IPS DF 6.9 (cell line): ENCODE data around the gene CSTA.
"Not testable (repeated sequence)": the region's sequence is repeated elsewhere in the genome, so short reads cannot be mapped to it uniquely, and the experiment has no call there.

ENCODE experiments used
- DNase-seq: peaks from one replicate; pipeline ENCODE4 v3.0.0-alpha.2; 2013; ENCODE audit warnings: low read depth, low spot score
- H3K27ac ChIP-seq: one replicate; pipeline ENCODE4 v1.5.1; 2013; ENCODE audit warnings: low read length, control low read depth
- H3K27me3 ChIP-seq: 2 replicates; pipeline ENCODE4 v1.6.1; 2013; ENCODE audit warnings: mild to moderate bottlenecking, low read length; ENCODE audit not compliant: control insufficient read depth, insufficient read depth
- H3K36me3 ChIP-seq: 2 replicates; pipeline ENCODE4 v1.6.1; 2013; ENCODE audit warnings: low read length; ENCODE audit not compliant: control insufficient read depth, insufficient read depth
- H3K4me1 ChIP-seq: 2 replicates; pipeline ENCODE4 v1.6.1; 2013; ENCODE audit warnings: low read length; ENCODE audit not compliant: control insufficient read depth, insufficient read depth
- H3K4me3 ChIP-seq: 2 replicates; pipeline ENCODE4 v1.5.1; 2013; ENCODE audit warnings: mild to moderate bottlenecking, low read length
- H3K9me3 ChIP-seq: 2 replicates; pipeline ENCODE4 v1.6.1; 2013; ENCODE audit warnings: low read length, inconsistent platforms; ENCODE audit not compliant: control insufficient read depth, insufficient read depth
- WGBS: extraction: QIAGEN DNeasy Blood & Tissue Kit; methylation state at CpG from one replicate; pipeline ENCODE4 v1.1.7; 2013; ENCODE audit warnings: mixed read lengths, missing lambda C conversion rate; ENCODE audit not compliant: insufficient read length, insufficient coverage; 5-methylcytosine and 5-hydroxymethylcytosine counted together

The CSTA gene

DNA sequence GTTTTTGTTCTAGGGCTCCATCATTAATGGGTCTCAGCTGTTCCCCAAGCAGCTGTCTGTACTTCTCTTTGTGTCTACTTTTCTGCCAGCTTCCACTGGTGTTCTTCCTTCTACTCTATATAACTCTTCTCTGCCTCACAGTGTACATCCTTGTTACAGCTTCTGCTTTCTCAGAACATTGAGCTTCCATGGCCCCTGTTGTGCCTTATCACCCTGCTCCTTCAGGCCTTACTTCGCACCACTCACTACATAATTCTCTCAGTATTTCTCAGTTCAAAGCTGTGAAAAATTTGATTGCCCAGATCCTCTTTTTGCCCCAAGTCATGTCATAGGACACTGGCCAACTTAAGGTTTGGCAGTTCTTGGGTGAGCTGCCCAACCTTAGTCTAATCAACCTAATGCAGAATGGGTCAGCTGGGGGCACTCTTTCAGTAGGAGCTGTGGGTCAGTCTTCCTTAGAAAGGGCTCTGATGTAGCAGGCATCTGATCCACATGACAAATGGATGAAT is 28.9 kb downstream of the CSTA start:
- Histone ChIP-seq H3K27ac (no peak overlapping the region), H3K4me3 (no peak overlapping the region), H3K4me1 (no peaks in the 10 kb centered on the region), H3K36me3 (no peaks in the 10 kb centered on the region), H3K27me3 (no peaks in the 10 kb centered on the region), H3K9me3 (no peaks in the 10 kb centered on the region)
- no CpG with 5 or more reads among the region's 1 CpG for WGBS
- no peak for DNase-seq

DNA sequence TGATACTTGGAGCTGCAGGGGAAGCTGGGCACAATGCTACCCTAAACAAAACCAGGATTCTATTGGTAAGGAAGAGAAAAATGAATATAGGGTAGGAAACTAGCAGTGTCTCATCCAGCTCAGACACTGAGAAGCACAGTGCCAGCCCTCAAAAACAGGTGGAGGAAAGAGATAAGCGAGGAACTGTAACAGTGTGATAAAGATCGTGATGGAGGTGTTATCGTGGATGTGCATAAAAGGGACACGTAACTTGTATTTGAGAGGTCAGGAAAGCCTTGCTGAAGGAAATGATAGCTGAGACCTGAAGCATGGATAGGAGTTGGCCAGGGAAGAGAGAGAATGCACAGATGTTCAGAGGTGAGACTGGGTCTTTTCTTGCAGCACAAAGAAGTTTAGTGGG is 30.6 kb downstream of the CSTA start:
- no peaks in the 10 kb centered on the region for H3K27me3 ChIP-seq
- DNase-seq, result no peak
- H3K4me3 ChIP-seq, result no peak overlapping the region
- no peaks in the 10 kb centered on the region for H3K36me3 ChIP-seq
- no peaks in the 10 kb centered on the region for H3K4me1 ChIP-seq
- H3K9me3 ChIP-seq, result no peaks in the 10 kb centered on the region
- no peak overlapping the region for H3K27ac ChIP-seq
- 100% methylated on average over 4 of the region's 4 CpGs for WGBS

DNA sequence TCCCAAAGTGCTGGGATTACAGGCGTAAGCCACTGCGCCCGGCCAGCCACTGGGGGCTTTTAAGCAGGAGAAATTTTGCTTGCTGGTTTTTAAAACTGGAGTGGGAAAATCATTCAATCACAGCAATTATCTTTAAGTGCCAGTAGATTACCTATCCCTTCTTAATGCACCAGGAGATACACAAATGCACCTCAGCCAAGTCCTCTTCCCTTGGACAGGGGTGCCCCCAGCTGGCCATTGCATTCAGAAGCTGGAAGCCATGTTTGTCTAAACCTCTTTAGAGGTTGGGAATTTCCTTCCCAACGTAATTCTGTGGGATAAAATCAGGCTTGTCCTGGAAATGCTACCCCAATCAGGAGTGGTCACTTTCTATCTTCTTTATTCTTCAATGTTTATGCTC is 31.4 kb downstream of the CSTA start:
- Histone ChIP-seq H3K36me3 (no peaks in the 10 kb centered on the region), H3K27ac (no peak overlapping the region), H3K9me3 (no peaks in the 10 kb centered on the region), H3K4me1 (no peaks in the 10 kb centered on the region), H3K4me3 (no peak overlapping the region), H3K27me3 (no peaks in the 10 kb centered on the region)
- WGBS, result no CpG with 5 or more reads among the region's 4 CpGs
- peak; percentile 1 for DNase-seq

DNA sequence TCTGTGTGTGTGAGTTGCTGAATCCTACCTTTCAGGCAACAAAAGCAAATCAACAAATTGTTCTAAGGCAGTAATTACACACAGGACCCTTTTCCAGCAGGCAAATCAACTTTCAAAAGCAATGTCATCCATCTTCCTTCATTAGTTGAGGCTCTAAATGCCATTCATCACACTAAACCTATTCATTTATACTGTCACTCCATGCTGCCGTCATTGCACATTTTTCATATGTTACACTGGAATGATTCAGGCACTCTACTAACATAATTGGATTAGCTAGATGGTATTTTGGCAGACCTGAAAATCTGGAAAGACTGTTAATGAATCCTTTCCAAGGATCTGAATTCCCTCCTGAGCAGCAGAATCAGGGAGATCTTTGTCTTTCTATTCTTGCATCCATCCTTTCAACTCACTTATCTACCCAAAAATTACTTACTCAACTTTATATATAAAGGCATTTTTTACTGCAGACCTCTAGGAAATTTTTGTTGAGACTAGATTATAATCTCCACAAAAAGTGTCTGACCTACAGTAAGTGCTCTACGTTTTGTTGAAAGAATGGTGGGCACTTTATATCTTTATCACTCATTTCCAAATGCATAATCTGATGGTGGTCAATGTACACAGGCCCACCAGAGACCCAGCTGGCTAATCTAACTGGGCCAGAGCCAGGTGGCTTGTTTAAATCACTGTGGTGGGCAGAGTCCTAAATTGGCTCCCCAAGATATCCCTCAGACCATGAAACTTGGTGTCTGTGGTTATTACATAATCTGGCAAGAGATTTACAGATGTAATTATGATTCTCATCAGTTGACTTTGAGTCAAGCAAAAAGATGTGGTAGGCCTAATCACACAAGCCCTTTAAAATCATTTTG is 33.0 kb downstream of the CSTA start:
- H3K36me3 ChIP-seq, result no peaks in the 10 kb centered on the region
- DNase-seq, result no peak
- no CpG with 5 or more reads among the region's 2 CpGs for WGBS

DNA sequence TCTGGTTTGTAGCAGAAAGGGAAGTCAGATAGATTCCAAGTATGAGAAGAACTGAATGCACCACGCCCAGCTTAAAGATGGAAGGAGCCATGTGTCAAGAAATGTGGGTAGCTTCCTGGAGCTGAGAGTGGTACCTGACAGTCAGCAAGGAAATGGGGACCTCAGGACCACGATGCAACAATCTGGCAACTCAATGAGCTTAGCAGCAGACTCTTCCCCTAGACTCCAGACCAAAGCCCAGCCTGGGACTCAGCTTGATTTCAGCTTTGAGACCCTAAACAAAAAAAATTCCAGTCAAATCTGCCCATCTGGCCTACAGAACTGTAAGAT is 33.6 kb downstream of the CSTA start:
- H3K4me3 ChIP-seq, result no peak overlapping the region
- H3K4me1 ChIP-seq, result no peaks in the 10 kb centered on the region
- no peak for DNase-seq
- H3K9me3 ChIP-seq, result no peaks in the 10 kb centered on the region
- no CpG with 5 or more reads among the region's 2 CpGs for WGBS
- H3K36me3 ChIP-seq, result no peaks in the 10 kb centered on the region
- no peak overlapping the region for H3K27ac ChIP-seq
- no peaks in the 10 kb centered on the region for H3K27me3 ChIP-seq

More for the DNA sequence above, 33.0 kb downstream of the CSTA start:
- Histone ChIP-seq H3K9me3 (no peaks in the 10 kb centered on the region), H3K4me3 (no peak overlapping the region), H3K27me3 (no peaks in the 10 kb centered on the region), H3K27ac (no peak overlapping the region), H3K4me1 (no peaks in the 10 kb centered on the region)

DNA sequence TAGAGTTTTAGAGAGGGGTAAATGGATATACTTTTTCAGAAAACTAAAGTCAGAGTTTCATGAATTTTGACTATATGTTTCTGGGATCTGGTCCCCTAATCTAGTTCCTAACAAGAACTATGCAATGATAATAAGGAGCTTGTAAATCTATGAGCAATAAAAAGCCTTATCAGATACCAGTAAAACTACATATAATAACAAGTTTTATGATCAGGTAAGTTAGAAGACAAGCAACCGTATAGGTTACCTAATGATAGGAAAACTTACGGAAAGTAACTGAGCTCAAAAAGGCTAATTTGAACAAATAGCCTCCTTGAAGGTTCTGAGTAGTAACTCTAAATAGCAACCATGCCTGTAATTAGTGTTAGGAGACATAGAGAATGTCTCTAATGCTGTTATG is 37.0 kb downstream of the CSTA start:
- peaks cover 8% of the 10 kb centered on the region; the same call in 1 of the 2 replicates for H3K36me3 ChIP-seq
- H3K4me1 ChIP-seq, result no peaks in the 10 kb centered on the region
- H3K27ac ChIP-seq, result no peak overlapping the region
- H3K27me3 ChIP-seq, result no peaks in the 10 kb centered on the region
- no CpG with 5 or more reads among the region's 2 CpGs for WGBS
- H3K4me3 ChIP-seq, result no peak overlapping the region
- DNase-seq, result no peak
- H3K9me3 ChIP-seq, result no peaks in the 10 kb centered on the region

DNA sequence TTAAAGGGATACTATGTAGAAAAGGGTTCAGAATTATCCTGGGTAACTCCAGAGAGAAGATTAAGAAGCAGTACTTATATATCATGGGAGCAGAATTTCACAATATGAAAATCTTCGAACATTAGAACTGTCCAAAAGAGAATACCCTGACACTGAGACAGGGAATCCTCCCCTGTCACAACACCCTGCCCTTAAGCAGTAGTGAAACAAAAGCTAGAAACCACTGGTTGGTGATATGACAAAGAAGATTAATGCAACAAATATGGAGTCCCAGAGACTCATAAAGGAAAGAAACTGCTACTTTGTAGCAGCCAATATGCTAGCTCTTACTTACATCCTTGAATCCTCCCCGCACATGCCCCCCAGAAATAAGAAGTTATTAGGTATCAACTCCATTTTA is 39.4 kb downstream of the CSTA start:
- H3K4me3 ChIP-seq, result no peak overlapping the region
- H3K27ac ChIP-seq, result no peak overlapping the region
- peaks cover 8% of the 10 kb centered on the region; the same call in 1 of the 2 replicates for H3K36me3 ChIP-seq
- H3K27me3 ChIP-seq, result no peaks in the 10 kb centered on the region
- no CpG with 5 or more reads among the region's 2 CpGs for WGBS
- no peak for DNase-seq
- H3K9me3 ChIP-seq, result no peaks in the 10 kb centered on the region
- H3K4me1 ChIP-seq, result no peaks in the 10 kb centered on the region

DNA sequence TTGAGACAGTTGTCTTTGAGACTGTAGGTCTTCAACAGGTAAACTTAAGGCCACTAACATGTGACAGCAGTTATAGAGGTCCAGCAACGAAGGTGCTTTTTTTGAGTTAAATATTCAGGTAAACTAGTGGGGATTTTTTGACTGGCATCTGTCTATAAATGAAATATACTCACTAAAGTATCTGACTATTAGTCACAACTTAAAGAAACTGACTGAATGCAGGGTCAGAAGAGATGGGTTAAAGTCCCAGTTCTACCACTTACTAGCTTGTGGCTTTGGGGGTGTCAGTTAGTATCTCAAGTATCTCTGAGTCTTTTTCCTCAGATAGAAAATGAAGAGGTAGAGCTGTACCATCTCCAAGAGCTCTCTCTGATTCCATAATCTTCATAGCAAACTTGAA is 40.0 kb downstream of the CSTA start:
- Histone ChIP-seq H3K27ac (no peak overlapping the region), H3K36me3 (peaks cover 8% of the 10 kb centered on the region; the same call in 1 of the 2 replicates), H3K27me3 (no peaks in the 10 kb centered on the region), H3K9me3 (no peaks in the 10 kb centered on the region), H3K4me3 (no peak overlapping the region), H3K4me1 (no peaks in the 10 kb centered on the region)
- no peak for DNase-seq
- no CpG with 5 or more reads among the region's 1 CpG for WGBS

DNA sequence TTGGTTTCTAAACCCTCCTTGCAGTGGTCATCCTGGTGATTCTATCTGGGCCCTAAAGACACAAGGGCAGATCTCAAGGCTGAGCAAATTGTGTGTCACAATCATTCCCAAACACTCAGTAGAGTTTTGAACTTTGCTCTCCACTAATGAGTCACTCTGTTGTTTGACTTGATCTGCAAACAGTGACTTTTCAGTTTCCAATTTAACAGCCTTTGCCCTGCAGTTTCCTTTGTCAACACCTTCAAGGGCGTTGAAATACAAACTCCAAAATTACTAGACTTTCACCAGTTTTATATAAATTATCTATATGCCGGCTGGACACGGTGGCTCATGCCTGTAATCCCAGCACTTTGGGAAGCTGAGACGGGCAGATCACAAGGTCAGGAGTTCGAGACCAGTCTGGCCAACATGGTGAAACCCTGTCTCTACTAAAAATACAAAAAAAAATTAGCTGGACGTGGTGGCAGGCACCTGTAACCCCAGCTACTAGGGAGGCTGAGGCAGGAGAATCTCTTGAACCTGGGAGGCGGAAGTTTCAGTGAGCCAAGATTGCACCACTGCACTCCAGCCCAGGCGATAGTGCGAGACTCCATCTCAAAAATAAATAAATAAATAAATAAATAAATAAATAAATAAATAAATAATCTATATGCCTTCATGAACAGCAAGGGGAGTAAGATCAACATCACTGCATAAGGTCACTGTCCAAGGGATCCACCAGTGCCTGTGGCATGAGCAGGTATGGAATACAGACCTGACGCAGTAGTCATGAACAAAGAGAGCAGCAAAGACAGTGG is 40.7 kb downstream of the CSTA start:
- not testable (repeated sequence) for H3K36me3 ChIP-seq, H3K27ac ChIP-seq
- no CpG with 5 or more reads among the region's 10 CpGs for WGBS

DNA sequence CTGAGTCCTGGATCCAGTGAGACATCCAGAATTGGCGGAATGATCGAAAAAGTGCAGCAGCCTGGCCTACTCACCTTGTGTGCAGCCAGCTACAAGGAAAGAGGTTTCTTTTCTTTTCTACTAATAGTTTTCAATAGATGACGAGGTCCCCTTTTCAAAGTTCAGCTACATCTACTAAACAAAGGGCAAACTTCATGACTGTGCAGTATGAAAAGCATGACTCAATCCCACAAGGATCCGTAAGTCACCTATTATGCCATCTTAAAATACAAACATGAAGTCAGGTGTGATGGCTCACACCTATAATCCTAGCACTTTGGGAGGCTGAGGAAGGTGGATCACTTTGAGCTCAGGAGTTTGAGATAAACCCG is 41.3 kb downstream of the CSTA start:
- no peak for DNase-seq
- Histone ChIP-seq H3K4me1 (no peaks in the 10 kb centered on the region), H3K9me3 (no peaks in the 10 kb centered on the region), H3K27me3 (no peaks in the 10 kb centered on the region), H3K4me3 (no peak overlapping the region), H3K36me3 (peaks cover 8% of the 10 kb centered on the region; the same call in 1 of the 2 replicates), H3K27ac (no peak overlapping the region)
- no CpG with 5 or more reads among the region's 5 CpGs for WGBS

More for the DNA sequence above, 40.7 kb downstream of the CSTA start:
- not testable (repeated sequence) for H3K27me3 ChIP-seq, DNase-seq, H3K4me3 ChIP-seq, H3K4me1 ChIP-seq, H3K9me3 ChIP-seq
